ENCODE results near the gene SASH3. TPM values are rescaled to one million over a fixed set of nuclear protein-coding genes. Genes with fewer than 3 reads are reported as not detected.

The SASH3 gene
- total and polyA plus RNA-seq, 8 donors, result 0.31 to 8.5 (median 1.2) TPM

GRCh38 chrX:129771266-129771995 is 8.3 kb upstream of the SASH3 start:
- H3K27ac ChIP-seq, result no peak overlapping the region
- WGBS, 2 donors, result 76 to 79% methylated on average over 14 of the region's 14 CpGs
- intact Hi-C loops (cut with DNase I), result no loop called here
- TF ChIP-seq CTCF (IDR thresholded peaks at IDR 0.05), result no peak
- DNase-seq, result no peak
- H3K36me3 ChIP-seq, result no peaks in the 10 kb centered on the region
- no peak overlapping the region for H3K4me3 ChIP-seq
- FAIRE-seq, result no peak
- ATAC-seq, result no peak
- peaks cover 0 to 4% (median 0%) of the 10 kb centered on the region in 4 donors for H3K27me3 ChIP-seq
- H3K4me1 ChIP-seq, result no peaks in the 10 kb centered on the region
- H3K9me3 ChIP-seq, result no peaks in the 10 kb centered on the region

- intact Hi-C loops (cut with DNase I), result no loop called here
- H3K9me3 ChIP-seq, result no peaks in the 10 kb centered on the region
- WGBS, 2 donors, result 77 to 80% methylated on average over 14 of the region's 14 CpGs
- peaks cover 0 to 4% (median 0%) of the 10 kb centered on the region in 4 donors for H3K27me3 ChIP-seq
- H3K36me3 ChIP-seq, result no peaks in the 10 kb centered on the region
- peak overlapping the region in 2 of 4 donors; percentile 17 to 53 for H3K27ac ChIP-seq
- FAIRE-seq (no peak), DNase-seq (peak in 1 of 6 donors; percentile 63), ATAC-seq (peak in 3 of 4 donors; percentile 26 to 76 (median 59))
- TF ChIP-seq CTCF (IDR thresholded peaks at IDR 0.05), result no peak
- H3K4me1 ChIP-seq, result no peaks in the 10 kb centered on the region
- H3K4me3 ChIP-seq, result no peak overlapping the region
Measured at GRCh38 chrX:129772796-129773431, 6.8 kb upstream of the SASH3 start.

- peak in 1 of 6 donors; percentile 2 for DNase-seq
- ATAC-seq, result no peak
- WGBS, 2 donors, result 71 to 81% methylated on average over 4 of the region's 4 CpGs
Measured at GRCh38 chrX:129773649-129774458, 5.9 kb upstream of the SASH3 start.

More at GRCh38 chrX:129773649-129774458, 5.9 kb upstream of the SASH3 start:
- H3K4me3 ChIP-seq, result no peak overlapping the region
- TF ChIP-seq CTCF (IDR thresholded peaks at IDR 0.05), result no peak
- H3K27ac ChIP-seq, result no peak overlapping the region
- FAIRE-seq, result no peak
- H3K36me3 ChIP-seq, result no peaks in the 10 kb centered on the region
- no peaks in the 10 kb centered on the region for H3K4me1 ChIP-seq
- H3K27me3 ChIP-seq, result peaks cover 0 to 3% (median 1%) of the 10 kb centered on the region in 4 donors
- intact Hi-C loops (cut with DNase I), result no loop called here
- H3K9me3 ChIP-seq, result no peaks in the 10 kb centered on the region

Measured in pancreas (tissue), 10 donors.